Measurements from ENCODE around the gene MYADML2.

The MYADML2 gene

GRCh38 chr17:81898029-81898866 is 48.8 kb downstream of the MYADML2 start:
- peak; percentile 81 for DNase-seq (ENCODE audit: low spot score)

DNA sequence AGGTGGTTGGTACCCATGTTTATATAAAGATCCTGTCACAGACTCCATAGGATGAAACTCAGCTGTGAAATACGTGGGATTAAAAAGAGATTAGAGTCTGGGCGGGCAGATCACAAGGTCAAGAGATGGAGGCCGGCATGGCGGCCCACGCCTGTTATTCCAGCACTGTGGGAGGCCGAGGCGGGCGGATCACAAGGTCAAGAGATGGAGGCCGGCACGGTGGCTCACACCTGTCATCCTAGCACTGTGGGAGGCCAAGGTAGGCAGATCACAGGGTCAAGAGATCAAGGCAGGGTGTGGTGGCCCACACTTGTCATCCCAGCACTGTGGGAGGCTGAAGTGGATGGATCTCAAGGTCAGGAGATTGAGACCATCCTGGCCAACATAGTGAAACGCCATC is 51.6 kb downstream of the MYADML2 start:
- no peak for DNase-seq (ENCODE audit: low spot score)

- DNase-seq (ENCODE audit: low spot score) = no peak
Measured at GRCh38 chr17:81891303-81891552, 55.8 kb downstream of the MYADML2 start.

GRCh38 chr17:81890447-81891302 is 56.4 kb downstream of the MYADML2 start:
- DNase-seq (ENCODE audit: low spot score) = no peak

All from hepatic stellate cell (primary cell).